Fibroblast of villous mesenchyme (primary cell): ENCODE data around the gene ANXA5. TPM values are rescaled to one million over a fixed set of nuclear protein-coding genes. Genes with fewer than 3 reads are reported as not detected.

ENCODE experiments used
- DNase-seq: peaks from one replicate; pipeline ENCODE4 v3.0.0-alpha.2; 2010; ENCODE audit warnings: low read depth
- H3K4me3 ChIP-seq: 2 replicates; pipeline ENCODE4 v1.5.1; 2011; ENCODE audit warnings: low read depth, mild to moderate bottlenecking, low read length
- CTCF ChIP-seq: IDR thresholded peaks from 2 replicates; pipeline ENCODE4 v1.5.1; 2012; ENCODE audit warnings: low read depth, mild to moderate bottlenecking, low read length; ENCODE audit not compliant: insufficient read depth
- total RNA-seq: library from RNA; depleted of rRNA; stranded (reverse); fragments of >200 nt; gene quantifications from 2 replicates; pipeline ENCODE4 v1.2.3, GENCODE V29; 2012

ANXA5 gene
- total RNA-seq, 1 donor, result 939 TPM

DNA sequence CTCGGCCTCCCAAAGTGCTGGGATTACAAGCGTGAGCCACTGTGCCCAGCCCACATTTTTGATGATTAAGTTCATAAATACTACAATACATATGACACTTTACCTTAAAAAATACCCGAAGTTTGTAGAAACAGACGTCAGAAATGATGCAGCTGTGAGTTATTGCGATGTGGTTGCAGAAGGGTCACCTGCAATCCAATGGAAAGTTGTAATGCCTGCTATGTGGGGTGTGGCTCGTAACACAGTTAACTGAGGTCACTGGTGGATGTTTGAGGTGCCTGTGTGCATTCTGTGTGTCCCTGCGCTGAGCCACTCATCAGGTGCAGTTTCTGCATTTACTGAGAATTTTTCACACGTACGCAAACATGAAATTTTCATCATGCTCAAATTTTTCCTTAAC lies 64.1 kb downstream of the ANXA5 start:
- no peak overlapping the region for H3K4me3 ChIP-seq
- DNase-seq, result no peak
- no peak for TF ChIP-seq CTCF

Other genes starting within 250 kb of the ANXA5 start
- gene SMIM43, start 68.2 kb upstream of the ANXA5 start, total RNA-seq, result 0.43 and 0.64 TPM in 2 replicates
- 27.1 and 34.5 TPM in 2 replicates for gene EXOSC9, start 104.3 kb upstream of the ANXA5 start, total RNA-seq
- 27.1 and 54.0 TPM in 2 replicates for gene CCNA2, start 126.9 kb upstream of the ANXA5 start, total RNA-seq
- 23.2 and 29.4 TPM in 2 replicates for gene BBS7, start 173.5 kb upstream of the ANXA5 start, total RNA-seq